GM23248 (cell line): ENCODE data around the gene PLXNB1.

Experiments used
- EZH2 ChIP-seq: fragments of 200-600 bp; sonication (generic); IDR thresholded peaks from 2 replicates; pipeline ENCODE4 v1.6.1; 2018; ENCODE audit warnings: antibody characterized with exemption, mild to moderate bottlenecking; ENCODE audit not compliant: insufficient read depth, poor library complexity, severe bottlenecking
- EZH2phosphoT487 ChIP-seq: fragments of 200-600 bp; sonication (generic); IDR thresholded peaks from 2 replicates; pipeline ENCODE4 v1.6.1; 2018; ENCODE audit warnings: antibody characterized with exemption, moderate library complexity, mild to moderate bottlenecking, low read depth; ENCODE audit not compliant: insufficient read depth

DNA sequence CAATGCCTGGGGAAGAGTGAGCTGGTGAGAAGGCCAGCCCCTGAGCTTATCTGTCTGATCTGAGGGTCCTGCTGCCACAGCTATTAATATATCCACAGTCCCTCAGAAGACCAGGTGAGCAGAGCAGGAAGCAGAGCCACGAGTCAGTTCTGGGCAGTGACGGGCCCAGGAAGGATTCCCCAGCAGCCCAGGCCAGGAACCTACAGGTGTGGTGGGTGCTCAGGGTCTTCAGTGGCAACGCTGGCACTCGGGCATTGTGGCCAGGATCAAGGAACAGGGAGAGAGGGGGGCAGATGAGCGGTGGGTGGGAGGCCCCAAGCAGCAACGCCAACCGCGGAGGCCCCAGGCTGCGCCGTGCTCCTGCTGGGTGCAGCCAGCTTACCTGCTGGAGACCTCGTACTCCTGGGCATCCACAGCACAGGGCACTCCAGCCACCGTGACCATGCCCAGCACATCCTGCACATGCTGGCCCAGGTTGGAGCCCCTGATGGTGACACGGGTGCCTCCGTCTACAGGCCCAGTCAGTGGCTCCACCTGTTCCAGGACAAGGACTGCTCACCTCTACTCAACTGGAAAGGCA is 12.3 kb downstream of the PLXNB1 start:
- TF ChIP-seq EZH2 (no peak), EZH2phosphoT487 (no peak)
